22Rv1 (cell line): Measurements from ENCODE around the gene YES1.

Source experiments
- ZFX ChIP-seq: fragments of 450-650 bp; IDR thresholded peaks from 2 replicates; pipeline ENCODE4 v1.6.1; 2017; ENCODE audit warnings: antibody characterized with exemption, borderline replicate concordance
- TF ChIP-seq, protein P1 (sequence below): fragments of 450-650 bp; IDR thresholded peaks from 2 replicates; pipeline ENCODE4 v1.5.1; 2017; ENCODE audit warnings: mild to moderate bottlenecking

DNA sequence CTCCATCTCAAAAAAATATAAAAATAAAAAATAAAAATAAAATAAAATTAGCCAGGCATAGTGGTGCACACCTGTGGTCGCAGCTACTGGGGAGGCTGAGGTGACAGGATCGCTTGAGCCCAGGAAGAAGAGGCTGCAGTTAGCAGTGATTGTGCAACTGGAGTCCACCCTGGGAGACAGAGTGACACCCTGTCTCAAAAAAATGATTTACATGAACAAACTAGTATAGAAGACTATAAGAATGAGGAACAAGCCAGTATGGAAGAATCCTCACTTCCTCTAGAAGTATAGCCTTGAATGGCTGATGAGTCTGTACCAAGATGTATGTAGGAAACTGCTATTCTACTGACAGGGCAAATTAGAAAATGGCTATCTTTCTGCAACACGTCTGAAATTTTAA lies 10.9 kb downstream of the YES1 start:
- TF ChIP-seq, protein P1, sequence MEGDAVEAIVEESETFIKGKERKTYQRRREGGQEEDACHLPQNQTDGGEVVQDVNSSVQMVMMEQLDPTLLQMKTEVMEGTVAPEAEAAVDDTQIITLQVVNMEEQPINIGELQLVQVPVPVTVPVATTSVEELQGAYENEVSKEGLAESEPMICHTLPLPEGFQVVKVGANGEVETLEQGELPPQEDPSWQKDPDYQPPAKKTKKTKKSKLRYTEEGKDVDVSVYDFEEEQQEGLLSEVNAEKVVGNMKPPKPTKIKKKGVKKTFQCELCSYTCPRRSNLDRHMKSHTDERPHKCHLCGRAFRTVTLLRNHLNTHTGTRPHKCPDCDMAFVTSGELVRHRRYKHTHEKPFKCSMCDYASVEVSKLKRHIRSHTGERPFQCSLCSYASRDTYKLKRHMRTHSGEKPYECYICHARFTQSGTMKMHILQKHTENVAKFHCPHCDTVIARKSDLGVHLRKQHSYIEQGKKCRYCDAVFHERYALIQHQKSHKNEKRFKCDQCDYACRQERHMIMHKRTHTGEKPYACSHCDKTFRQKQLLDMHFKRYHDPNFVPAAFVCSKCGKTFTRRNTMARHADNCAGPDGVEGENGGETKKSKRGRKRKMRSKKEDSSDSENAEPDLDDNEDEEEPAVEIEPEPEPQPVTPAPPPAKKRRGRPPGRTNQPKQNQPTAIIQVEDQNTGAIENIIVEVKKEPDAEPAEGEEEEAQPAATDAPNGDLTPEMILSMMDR = no peak
- TF ChIP-seq ZFX = no peak
